HG03571 (cell line): Measurements from ENCODE around the gene SUCLG2.

Experiments used
- ATAC-seq: cut with Tn5 transposase; IDR thresholded peaks from one replicate; pipeline ENCODE4 v1.9.1; 2021; ENCODE audit not compliant: unreplicated experiment

Gene SUCLG2

GRCh38 chr3:67335813-67336212 lies 318.6 kb downstream of the SUCLG2 start:
- ATAC-seq = no peak

DNA sequence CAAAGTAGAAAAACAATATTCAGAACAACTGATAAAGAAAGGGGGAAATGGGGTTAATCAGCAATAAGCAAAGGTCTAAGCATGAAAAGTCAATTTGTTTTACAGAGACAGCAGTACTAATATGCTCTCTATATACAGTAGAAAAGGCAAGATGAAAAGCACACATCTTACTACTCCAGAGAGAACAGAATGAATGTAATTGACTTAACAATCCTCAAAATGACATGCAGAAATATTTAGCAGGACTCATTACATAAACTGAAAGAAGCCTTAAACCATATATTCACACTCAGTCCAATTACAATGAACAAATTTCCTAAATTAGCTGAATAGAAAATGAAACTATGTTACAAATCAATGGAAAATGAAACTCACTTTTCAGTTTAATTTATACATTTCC lies 319.8 kb downstream of the SUCLG2 start:
- no peak for ATAC-seq

DNA sequence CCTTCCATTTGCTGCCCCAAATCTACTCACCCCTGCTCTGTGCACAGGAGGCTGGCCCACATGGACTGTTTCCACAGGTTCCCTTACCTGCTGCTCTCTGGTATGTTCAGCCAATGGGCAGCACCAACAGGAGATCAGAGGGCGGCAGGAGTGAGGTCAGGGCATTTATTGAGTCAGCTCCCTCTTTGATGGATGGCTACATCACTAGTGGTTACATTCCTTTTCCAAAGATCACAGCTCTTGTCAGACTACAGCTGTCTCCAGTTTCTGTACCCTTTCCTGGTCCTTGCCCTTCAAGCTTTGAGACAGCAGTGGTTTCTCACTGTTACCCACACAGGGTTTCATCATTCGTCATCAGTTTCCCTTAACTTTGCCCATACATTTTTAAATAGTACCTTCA lies 325.1 kb downstream of the SUCLG2 start:
- peak; percentile 51 for ATAC-seq

- no peak for ATAC-seq
These were observed 326.8 kb downstream of the SUCLG2 start for GRCh38 chr3:67327582-67327981.

- no peak for ATAC-seq
These were observed 329.2 kb downstream of the SUCLG2 start for GRCh38 chr3:67325231-67325630.
